22Rv1 (cell line): ENCODE data around the gene ANKRD50.

Source experiments
- ZFX ChIP-seq: fragments of 450-650 bp; IDR thresholded peaks from 2 replicates; pipeline ENCODE4 v1.6.1; 2017; ENCODE audit warnings: antibody characterized with exemption, borderline replicate concordance
- TF ChIP-seq, protein P1 (sequence below): fragments of 450-650 bp; IDR thresholded peaks from 2 replicates; pipeline ENCODE4 v1.5.1; 2017; ENCODE audit warnings: mild to moderate bottlenecking

- TF ChIP-seq, protein P1, sequence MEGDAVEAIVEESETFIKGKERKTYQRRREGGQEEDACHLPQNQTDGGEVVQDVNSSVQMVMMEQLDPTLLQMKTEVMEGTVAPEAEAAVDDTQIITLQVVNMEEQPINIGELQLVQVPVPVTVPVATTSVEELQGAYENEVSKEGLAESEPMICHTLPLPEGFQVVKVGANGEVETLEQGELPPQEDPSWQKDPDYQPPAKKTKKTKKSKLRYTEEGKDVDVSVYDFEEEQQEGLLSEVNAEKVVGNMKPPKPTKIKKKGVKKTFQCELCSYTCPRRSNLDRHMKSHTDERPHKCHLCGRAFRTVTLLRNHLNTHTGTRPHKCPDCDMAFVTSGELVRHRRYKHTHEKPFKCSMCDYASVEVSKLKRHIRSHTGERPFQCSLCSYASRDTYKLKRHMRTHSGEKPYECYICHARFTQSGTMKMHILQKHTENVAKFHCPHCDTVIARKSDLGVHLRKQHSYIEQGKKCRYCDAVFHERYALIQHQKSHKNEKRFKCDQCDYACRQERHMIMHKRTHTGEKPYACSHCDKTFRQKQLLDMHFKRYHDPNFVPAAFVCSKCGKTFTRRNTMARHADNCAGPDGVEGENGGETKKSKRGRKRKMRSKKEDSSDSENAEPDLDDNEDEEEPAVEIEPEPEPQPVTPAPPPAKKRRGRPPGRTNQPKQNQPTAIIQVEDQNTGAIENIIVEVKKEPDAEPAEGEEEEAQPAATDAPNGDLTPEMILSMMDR: no peak
- TF ChIP-seq ZFX: no peak
These were observed 20.7 kb downstream of the ANKRD50 start for GRCh38 chr4:124691801-124692200.
